CD4-positive, CD25-positive, alpha-beta regulatory T cell (primary cell): ENCODE results near the gene RPS10. TPM values are rescaled to one million over a fixed set of nuclear protein-coding genes. Genes with fewer than 3 reads are reported as not detected.
"Not testable (repeated sequence)": the region's sequence is repeated elsewhere in the genome, so short reads cannot be mapped to it uniquely, and the experiment has no call there.

ENCODE experiments used
- ATAC-seq, 2 donors: fragments of 150-1000 bp; cut with Tn5 transposase; one replicate each; pipeline ENCODE4 v1.10.0; 2021; ENCODE audit warnings: low read depth in 2 of 2, moderate number of reproducible peaks in 2 of 2, moderate library complexity in 1 of 2
- DNase-seq, 3 donors: peaks; one replicate each; pipeline versions ENCODE4 v3.0.0 to v3.0.0-alpha.2; 2012 to 2022; ENCODE audit warnings: mixed read lengths in 1 of 3
- H3K27ac ChIP-seq: one replicate; pipeline ENCODE4 v1.7.0; 2013; ENCODE audit warnings: mild to moderate bottlenecking, low read length; ENCODE audit not compliant: insufficient read depth, poor library complexity, severe bottlenecking
- H3K27me3 ChIP-seq: one replicate; pipeline ENCODE4 v1.7.0; 2013; ENCODE audit warnings: low read length; ENCODE audit not compliant: control insufficient read depth, insufficient read depth
- H3K36me3 ChIP-seq: one replicate; pipeline ENCODE4 v1.7.0; 2013; ENCODE audit warnings: mild to moderate bottlenecking, low read length, moderate library complexity; ENCODE audit not compliant: control insufficient read depth, insufficient read depth
- H3K4me1 ChIP-seq: 2 replicates; pipeline ENCODE4 v1.7.0; 2013; ENCODE audit warnings: mild to moderate bottlenecking, low read length; ENCODE audit not compliant: insufficient read depth, control insufficient read depth, poor library complexity, severe bottlenecking
- H3K4me3 ChIP-seq: one replicate; pipeline ENCODE4 v1.7.0; 2013; ENCODE audit warnings: low read depth, mild to moderate bottlenecking, low read length, moderate library complexity
- H3K9me3 ChIP-seq, 2 experiments: 1 replicate in 1 of 2; 2 replicates in 1 of 2; pipeline ENCODE4 v1.7.0; 2013; ENCODE audit warnings: low read length in 2 of 2, mild to moderate bottlenecking in 1 of 2, moderate library complexity in 1 of 2; ENCODE audit not compliant: control insufficient read depth in 2 of 2
- H3K27ac Mint-ChIP-seq, 3 donors: one replicate each; pipeline ENCODE4 v1.8.0; 2020 to 2022; ENCODE audit warnings: mild to moderate bottlenecking in 3 of 3, mixed read lengths in 3 of 3, moderate library complexity in 2 of 3
- H3K27me3 Mint-ChIP-seq: one replicate; pipeline ENCODE4 v1.8.0; 2022; ENCODE audit warnings: mild to moderate bottlenecking, mixed read lengths
- H3K36me3 Mint-ChIP-seq: one replicate; pipeline ENCODE4 v1.8.0; 2020; ENCODE audit warnings: mixed read lengths
- H3K4me1 Mint-ChIP-seq, 4 donors: one replicate each; pipeline ENCODE4 v1.8.0; 2020 to 2022; ENCODE audit warnings: mixed read lengths in 4 of 4, mild to moderate bottlenecking in 1 of 4
- H3K4me3 Mint-ChIP-seq, 4 donors: one replicate each; pipeline ENCODE4 v1.8.0; 2020 to 2022; ENCODE audit warnings: mild to moderate bottlenecking in 4 of 4, mixed read lengths in 4 of 4, moderate library complexity in 3 of 4
- H3K9me3 Mint-ChIP-seq, 7 donors: one replicate each; pipeline ENCODE4 v1.8.0; 2020 to 2022; ENCODE audit warnings: mixed read lengths in 7 of 7, mild to moderate bottlenecking in 3 of 7, moderate library complexity in 2 of 7
- polyA plus RNA-seq, 4 donors: library from polyadenylated mRNA; unstranded; fragments of 300-500 nt; fragmentation: Illumina TruSeq; gene quantifications; one replicate each; pipeline ENCODE4 v1.2.3, GENCODE V29; 2021
- total RNA-seq: library from RNA; stranded (reverse); gene quantifications from one replicate; pipeline ENCODE4 v1.2.3, GENCODE V29; 2022

Gene RPS10
- total and polyA plus RNA-seq, 5 donors from 2014 or later = 1,432 to 2,034 (median 1,546) TPM

GRCh38 chr6:34374069-34374468 lies 51.8 kb downstream of the RPS10 start:
- Histone ChIP-seq H3K27me3 (no peaks in the 10 kb centered on the region), H3K4me3 (no peak overlapping the region), H3K36me3 (peaks cover 4% of the 10 kb centered on the region), H3K4me1 (peaks cover 6% of the 10 kb centered on the region), H3K9me3 (no peaks in the 10 kb centered on the region), H3K27ac (no peak overlapping the region)
- Mint-ChIP-seq H3K27me3 (no peaks in the 10 kb centered on the region), H3K4me1 (peaks cover 14 to 34% (median 18%) of the 10 kb centered on the region in 4 donors), H3K9me3 (no peaks in the 10 kb centered on the region), H3K4me3 (no peak overlapping the region), H3K27ac (no peak overlapping the region), H3K36me3 (peaks cover 10% of the 10 kb centered on the region)
- ATAC-seq (no peak), DNase-seq (no peak)

GRCh38 chr6:34373511-34373910 lies 52.4 kb downstream of the RPS10 start:
- Histone ChIP-seq H3K36me3 (peaks cover 4% of the 10 kb centered on the region), H3K27ac (no peak overlapping the region), H3K4me1 (peaks cover 6% of the 10 kb centered on the region), H3K4me3 (no peak overlapping the region), H3K27me3 (no peaks in the 10 kb centered on the region), H3K9me3 (no peaks in the 10 kb centered on the region)
- DNase-seq = no peak
- Mint-ChIP-seq H3K27me3 (no peaks in the 10 kb centered on the region), H3K27ac (no peak overlapping the region), H3K36me3 (peaks cover 10% of the 10 kb centered on the region), H3K4me3 (no peak overlapping the region), H3K4me1 (peaks cover 10 to 35% (median 16%) of the 10 kb centered on the region in 4 donors), H3K9me3 (no peaks in the 10 kb centered on the region)
- ATAC-seq = no peak

GRCh38 chr6:34371865-34372264 lies 54.0 kb downstream of the RPS10 start:
- not testable (repeated sequence) for H3K27me3 ChIP-seq, H3K27me3 Mint-ChIP-seq, H3K36me3 ChIP-seq, H3K4me1 ChIP-seq, H3K9me3 ChIP-seq, H3K27ac Mint-ChIP-seq, H3K4me3 ChIP-seq, H3K36me3 Mint-ChIP-seq, H3K9me3 Mint-ChIP-seq, H3K4me3 Mint-ChIP-seq, H3K27ac ChIP-seq, DNase-seq, ATAC-seq
- H3K4me1 Mint-ChIP-seq = peaks cover 6 to 42% (median 20%) of the 10 kb centered on the region in 4 donors

GRCh38 chr6:34370361-34370760 lies 55.5 kb downstream of the RPS10 start:
- Mint-ChIP-seq H3K36me3 (peaks cover 10% of the 10 kb centered on the region), H3K4me3 (no peak overlapping the region), H3K9me3 (no peaks in the 10 kb centered on the region), H3K4me1 (peaks cover 6 to 48% (median 20%) of the 10 kb centered on the region in 4 donors), H3K27me3 (no peaks in the 10 kb centered on the region), H3K27ac (peak overlapping the region in 2 of 3 donors; percentile 48 to 56)
- DNase-seq (no peak), ATAC-seq (no peak)
- no peaks in the 10 kb centered on the region for H3K27me3 ChIP-seq
- no peak overlapping the region for H3K4me3 ChIP-seq
- no peaks in the 10 kb centered on the region for H3K9me3 ChIP-seq
- H3K36me3 ChIP-seq = peaks cover 4% of the 10 kb centered on the region
- H3K27ac ChIP-seq = no peak overlapping the region
- peaks cover 6% of the 10 kb centered on the region for H3K4me1 ChIP-seq

- Histone ChIP-seq H3K4me3 (no peak overlapping the region), H3K9me3 (no peaks in the 10 kb centered on the region), H3K4me1 (peaks cover 6% of the 10 kb centered on the region), H3K27ac (no peak overlapping the region), H3K36me3 (peaks cover 4% of the 10 kb centered on the region), H3K27me3 (no peaks in the 10 kb centered on the region)
- DNase-seq (no peak), ATAC-seq (no peak)
- peak overlapping the region in 2 of 3 donors; percentile 39 to 48 for H3K27ac Mint-ChIP-seq
- no peaks in the 10 kb centered on the region for H3K27me3 Mint-ChIP-seq
- peaks cover 7 to 52% (median 22%) of the 10 kb centered on the region in 4 donors for H3K4me1 Mint-ChIP-seq
- peaks cover 10% of the 10 kb centered on the region for H3K36me3 Mint-ChIP-seq
- H3K9me3 Mint-ChIP-seq = no peaks in the 10 kb centered on the region
- H3K4me3 Mint-ChIP-seq = peak overlapping the region in 1 of 4 donors; percentile 8
Observed at GRCh38 chr6:34369385-34369784, 56.5 kb downstream of the RPS10 start.

Other genes with a start within 250 kb of the RPS10 start
- 87.2 TPM for gene HMGA1, start 189.2 kb downstream of the RPS10 start, total RNA-seq
- gene HMGA1, start 189.2 kb downstream of the RPS10 start, polyA plus RNA-seq = 10 to 100 TPM; 31.6 to 36.2 (median 34.3) TPM
- 29.2 TPM for gene SMIM29, start 177.1 kb downstream of the RPS10 start, total RNA-seq
- 10 to 100 TPM; 47.7 to 82.3 (median 60.7) TPM for gene SMIM29, start 177.1 kb downstream of the RPS10 start, polyA plus RNA-seq
- 22.4 TPM for gene NUDT3, start 33.4 kb downstream of the RPS10 start, total RNA-seq
- gene NUDT3, start 33.4 kb downstream of the RPS10 start, polyA plus RNA-seq = 10 to 100 TPM in 1 of 4 donors, 1 to 10 TPM in 3; 8.5 to 10.1 (median 9.8) TPM
- 1.7 TPM for gene PACSIN1, start 40.0 kb upstream of the RPS10 start, total RNA-seq
- under 1 TPM; 0.14 to 0.81 (median 0.27) TPM for gene PACSIN1, start 40.0 kb upstream of the RPS10 start, polyA plus RNA-seq
- 0.35 TPM for gene SPDEF, start 130.3 kb upstream of the RPS10 start, total RNA-seq
- not detected for gene SPDEF, start 130.3 kb upstream of the RPS10 start, polyA plus RNA-seq